T-cell (primary cell): ENCODE data around the gene ARHGAP10. TPM values are rescaled to one million over a fixed set of nuclear protein-coding genes. Genes with fewer than 3 reads are reported as not detected.

Experiments used
- ATAC-seq, 4 experiments: fragments of 200-7000 bp in 3 of 4; fragments of 150-1000 bp in 1 of 4; cut with Tn5 transposase; replicated peaks in 1 of 4; 1 replicate in 3 of 4; 2 replicates in 1 of 4; pipeline ENCODE4 v1.10.0; 2021; ENCODE audit warnings: moderate library complexity in 3 of 4, mild to moderate bottlenecking in 2 of 4, moderate number of reproducible peaks in 1 of 4
- CTCF ChIA-PET, 2 donors: fragments of 300-600 bp; sonication (Branson Sonifier 250); formaldehyde crosslinking; loops; one replicate each; lab custom pipeline; 2022; ENCODE audit warnings: antibody characterized with exemption in 2 of 2; lab: Charles Lee
- POLR2A ChIA-PET, 2 donors: fragments of 300-600 bp; sonication (Branson Sonifier 250); formaldehyde crosslinking; loops; one replicate each; lab custom pipeline; 2022; ENCODE audit warnings: antibody characterized with exemption in 2 of 2; lab: Charles Lee
- DNase-seq, 35 experiments: peaks; one replicate each; pipeline versions ENCODE4 v3.0.0 to v3.0.0-alpha.2; 2013 to 2023
- H3K27ac ChIP-seq: one replicate; pipeline ENCODE4 v1.5.1; 2013; ENCODE audit warnings: low read length
- H3K27me3 ChIP-seq, 2 experiments: replicated peaks in 1 of 2; 1 replicate in 1 of 2; 2 replicates in 1 of 2; pipeline versions ENCODE4 v1.6.1 to v1.7.0; 2013; ENCODE audit warnings: low read length in 1 of 2, mixed read lengths in 1 of 2; ENCODE audit not compliant: control insufficient read depth in 2 of 2, insufficient read depth in 2 of 2; ENCODE audit errors: extremely low read depth in 1 of 2
- H3K36me3 ChIP-seq, 2 donors: 1 replicate in 1 of 2; 2 replicates in 1 of 2; pipeline versions ENCODE4 v1.6.1 to v1.7.0; 2013; ENCODE audit warnings: low read length in 1 of 2; ENCODE audit not compliant: control insufficient read depth in 2 of 2, insufficient read depth in 1 of 2; ENCODE audit errors: extremely low read depth in 1 of 2
- H3K4me1 ChIP-seq, 2 experiments: 1 replicate in 1 of 2; 2 replicates in 1 of 2; pipeline versions ENCODE4 v1.6.1 to v1.7.0; 2013; ENCODE audit warnings: low read length in 2 of 2, mixed read lengths in 1 of 2; ENCODE audit not compliant: insufficient read depth in 2 of 2, control insufficient read depth in 1 of 2; ENCODE audit errors: extremely low read depth in 1 of 2
- H3K4me3 ChIP-seq, 2 donors: 1 replicate in 1 of 2; 2 replicates in 1 of 2; pipeline versions ENCODE4 v1.5.1 to v1.7.0; 2013; ENCODE audit warnings: mild to moderate bottlenecking in 2 of 2, low read length in 1 of 2, moderate library complexity in 1 of 2; ENCODE audit not compliant: control insufficient read depth in 1 of 2; ENCODE audit errors: extremely low read depth in 1 of 2
- H3K9me3 ChIP-seq: 2 replicates; pipeline ENCODE4 v1.7.0; 2013
- H3K27ac Mint-ChIP-seq, 2 donors: one replicate each; pipeline ENCODE4 v1.8.0; 2020 to 2021; ENCODE audit warnings: mild to moderate bottlenecking in 2 of 2, mixed read lengths in 2 of 2
- H3K27me3 Mint-ChIP-seq, 2 donors: one replicate each; pipeline ENCODE4 v1.8.0; 2021 to 2022; ENCODE audit warnings: mixed read lengths in 2 of 2
- H3K36me3 Mint-ChIP-seq: one replicate; pipeline ENCODE4 v1.8.0; 2021; ENCODE audit warnings: mixed read lengths
- H3K4me1 Mint-ChIP-seq, 3 donors: one replicate each; pipeline ENCODE4 v1.8.0; 2020 to 2022; ENCODE audit warnings: mixed read lengths in 3 of 3, mild to moderate bottlenecking in 1 of 3
- H3K4me3 Mint-ChIP-seq, 3 donors: one replicate each; pipeline ENCODE4 v1.8.0; 2020 to 2022; ENCODE audit warnings: mild to moderate bottlenecking in 3 of 3, mixed read lengths in 3 of 3, moderate library complexity in 3 of 3
- H3K9me3 Mint-ChIP-seq, 3 donors: one replicate each; pipeline ENCODE4 v1.8.0; 2020 to 2022; ENCODE audit warnings: mixed read lengths in 3 of 3
- WGBS: methylation state at CpG from one replicate; pipeline ENCODE4 v1.1.5; 2013; ENCODE audit warnings: missing lambda C conversion rate; ENCODE audit not compliant: insufficient coverage; 5-methylcytosine and 5-hydroxymethylcytosine counted together
- total RNA-seq, 35 experiments: library from RNA in 6 of 35; stranded (reverse) in 6 of 35; fragments of 120-200 nt in 1 of 35; gene quantifications; one replicate each; pipeline versions ENCODE4 v1.2.1 to v1.2.4 and lab custom pipeline; 2013 to 2026

Gene ARHGAP10
- total RNA-seq, 5 donors from 2014 or later (not counting 1 experiment from before 2014, with no cell fraction given), result 6.2 to 7.7 (median 6.8) TPM

GRCh38 chr4:147756417-147756816 is 24.5 kb downstream of the ARHGAP10 start:
- POLR2A ChIA-PET, result no interaction called here
- WGBS, result no CpG with 5 or more reads among the region's 1 CpG
- Histone ChIP-seq H3K36me3 (no peaks in the 10 kb centered on the region), H3K27me3 (no peaks in the 10 kb centered on the region), H3K4me3 (no peak overlapping the region), H3K27ac (no peak overlapping the region), H3K4me1 (no peaks in the 10 kb centered on the region), H3K9me3 (no peaks in the 10 kb centered on the region)
- no peaks in the 10 kb centered on the region for H3K27me3 Mint-ChIP-seq
- ATAC-seq, result no peak
- H3K9me3 Mint-ChIP-seq, result no peaks in the 10 kb centered on the region
- H3K36me3 Mint-ChIP-seq, result peaks cover 8% of the 10 kb centered on the region
- no peak overlapping the region for H3K27ac Mint-ChIP-seq
- H3K4me3 Mint-ChIP-seq, result no peak overlapping the region
- H3K4me1 Mint-ChIP-seq, result peaks cover 0 to 3% (median 2%) of the 10 kb centered on the region in 3 donors
- no peak for DNase-seq
- CTCF ChIA-PET, result interaction anchor here in 1 of 2 donors (0.5 kb wide), 1 partner anchor 25 kb away, joined by 6 read pairs; the partner anchor contains the start of gene ARHGAP10

GRCh38 chr4:147760176-147760575 is 28.3 kb downstream of the ARHGAP10 start:
- CTCF ChIA-PET, result interaction anchor here in 1 of 2 donors (0.7 kb wide), 1 partner anchor 22 kb away, joined by 6 read pairs; no protein-coding TSS in a partner anchor
- Mint-ChIP-seq H3K36me3 (peaks cover 8% of the 10 kb centered on the region), H3K4me1 (peaks cover 0 to 3% (median 2%) of the 10 kb centered on the region in 3 donors), H3K9me3 (no peaks in the 10 kb centered on the region), H3K27me3 (no peaks in the 10 kb centered on the region), H3K4me3 (no peak overlapping the region), H3K27ac (no peak overlapping the region)
- ATAC-seq (no peak), DNase-seq (no peak)
- no peak overlapping the region for H3K4me3 ChIP-seq
- H3K9me3 ChIP-seq, result no peaks in the 10 kb centered on the region
- H3K36me3 ChIP-seq, result no peaks in the 10 kb centered on the region
- H3K27ac ChIP-seq, result no peak overlapping the region
- POLR2A ChIA-PET, result interaction anchor here in 1 of 2 donors (0.6 kb wide), 1 partner anchor 8 kb away, joined by 5 read pairs; no protein-coding TSS in a partner anchor
- no peaks in the 10 kb centered on the region for H3K27me3 ChIP-seq
- no peaks in the 10 kb centered on the region for H3K4me1 ChIP-seq
- no CpG with 5 or more reads among the region's 6 CpGs for WGBS

GRCh38 chr4:147760695-147761094 is 28.8 kb downstream of the ARHGAP10 start:
- no peaks in the 10 kb centered on the region for H3K9me3 Mint-ChIP-seq
- no peaks in the 10 kb centered on the region for H3K36me3 ChIP-seq
- no peaks in the 10 kb centered on the region for H3K9me3 ChIP-seq
- H3K27ac Mint-ChIP-seq, result no peak overlapping the region
- H3K4me3 ChIP-seq, result no peak overlapping the region
- no peak overlapping the region for H3K27ac ChIP-seq
- no peak for ATAC-seq
- CTCF ChIA-PET, result interaction anchor here in 1 of 2 donors (0.6 to 0.7 kb wide), 2 partner anchors 23 to 106 kb away, joined by 3 to 6 read pairs; no protein-coding TSS in a partner anchor
- POLR2A ChIA-PET, result interaction anchor here in 1 of 2 donors (0.6 kb wide), 1 partner anchor 8 kb away, joined by 5 read pairs; no protein-coding TSS in a partner anchor
- no peaks in the 10 kb centered on the region for H3K4me1 ChIP-seq
- H3K27me3 ChIP-seq, result no peaks in the 10 kb centered on the region
- peaks cover 0 to 3% (median 0%) of the 10 kb centered on the region in 3 donors for H3K4me1 Mint-ChIP-seq
- no peaks in the 10 kb centered on the region for H3K27me3 Mint-ChIP-seq
- H3K4me3 Mint-ChIP-seq, result no peak overlapping the region
- H3K36me3 Mint-ChIP-seq, result peaks cover 8% of the 10 kb centered on the region
- WGBS, result 67% methylated on average over 1 of the region's 1 CpG
- DNase-seq, result no peak

GRCh38 chr4:147761218-147761883 is 29.5 kb downstream of the ARHGAP10 start:
- no peaks in the 10 kb centered on the region for H3K9me3 ChIP-seq
- POLR2A ChIA-PET, result no interaction called here
- Mint-ChIP-seq H3K4me1 (peaks cover 0 to 3% (median 0%) of the 10 kb centered on the region in 3 donors), H3K36me3 (peaks cover 8% of the 10 kb centered on the region), H3K27me3 (no peaks in the 10 kb centered on the region), H3K9me3 (no peaks in the 10 kb centered on the region), H3K4me3 (no peak overlapping the region), H3K27ac (no peak overlapping the region)
- no peak overlapping the region for H3K4me3 ChIP-seq
- H3K27me3 ChIP-seq, result no peaks in the 10 kb centered on the region
- whole genome bisulfite sequencing, result no CpG with 5 or more reads among the region's 7 CpGs
- H3K27ac ChIP-seq, result no peak overlapping the region
- no peaks in the 10 kb centered on the region for H3K36me3 ChIP-seq
- DNase-seq (no peak), ATAC-seq (no peak)
- CTCF ChIA-PET, result interaction anchor here in 1 of 2 donors (0.6 kb wide), 1 partner anchor 105 kb away, joined by 3 read pairs; no protein-coding TSS in a partner anchor
- no peaks in the 10 kb centered on the region for H3K4me1 ChIP-seq

GRCh38 chr4:147764337-147764736 is 32.4 kb downstream of the ARHGAP10 start:
- Mint-ChIP-seq H3K4me1 (peaks cover 0 to 3% (median 0%) of the 10 kb centered on the region in 3 donors), H3K4me3 (no peak overlapping the region), H3K27ac (no peak overlapping the region), H3K27me3 (no peaks in the 10 kb centered on the region), H3K9me3 (no peaks in the 10 kb centered on the region), H3K36me3 (peaks cover 5% of the 10 kb centered on the region)
- Histone ChIP-seq H3K36me3 (no peaks in the 10 kb centered on the region), H3K4me1 (no peaks in the 10 kb centered on the region), H3K27ac (no peak overlapping the region), H3K4me3 (no peak overlapping the region), H3K27me3 (no peaks in the 10 kb centered on the region), H3K9me3 (no peaks in the 10 kb centered on the region)
- no peak for DNase-seq
- WGBS, result 76% methylated on average over 6 of the region's 7 CpGs
- ChIA-PET POLR2A (no interaction called here), CTCF (interaction anchor here in 1 of 2 donors (0.6 to 1.3 kb wide), 2 partner anchors 66 to 103 kb away, joined by 3 read pairs; no protein-coding TSS in a partner anchor)
- ATAC-seq, result no peak

GRCh38 chr4:147765121-147765529 is 33.2 kb downstream of the ARHGAP10 start:
- ATAC-seq (no peak), DNase-seq (no peak)
- H3K4me3 Mint-ChIP-seq, result no peak overlapping the region
- H3K36me3 Mint-ChIP-seq, result peaks cover 3% of the 10 kb centered on the region
- H3K27ac Mint-ChIP-seq, result no peak overlapping the region
- no peaks in the 10 kb centered on the region for H3K27me3 Mint-ChIP-seq
- no peaks in the 10 kb centered on the region for H3K9me3 Mint-ChIP-seq
- WGBS, result 86% methylated on average over 1 of the region's 3 CpGs
- no peaks in the 10 kb centered on the region for H3K36me3 ChIP-seq
- no peaks in the 10 kb centered on the region for H3K9me3 ChIP-seq
- no peak overlapping the region for H3K27ac ChIP-seq
- peaks cover 0 to 2% (median 0%) of the 10 kb centered on the region in 3 donors for H3K4me1 Mint-ChIP-seq
- no peaks in the 10 kb centered on the region for H3K4me1 ChIP-seq
- H3K27me3 ChIP-seq, result no peaks in the 10 kb centered on the region
- CTCF ChIA-PET, result interaction anchor here in 1 of 2 donors (1.3 kb wide), 1 partner anchor 102 kb away, joined by 3 read pairs; no protein-coding TSS in a partner anchor
- POLR2A ChIA-PET, result no interaction called here
- no peak overlapping the region for H3K4me3 ChIP-seq
